Ishikawa (cell line): Measurements from ENCODE around the gene CHST15.

Experiments
- CEBPB ChIP-seq: IDR thresholded peaks from 2 replicates; pipeline ENCODE4 v1.6.1; 2012
- CREB1 ChIP-seq: IDR thresholded peaks from 2 replicates; pipeline ENCODE4 v1.6.1; 2012; ENCODE audit warnings: low read depth
- EGR1 ChIP-seq: IDR thresholded peaks from 2 replicates; pipeline ENCODE4 v1.6.1; 2012
- EP300 ChIP-seq: IDR thresholded peaks from 2 replicates; pipeline ENCODE4 v1.6.1; 2012; ENCODE audit warnings: borderline replicate concordance
- FOXM1 ChIP-seq: IDR thresholded peaks from 2 replicates; pipeline ENCODE4 v1.6.1; 2012; ENCODE audit warnings: low read depth, borderline replicate concordance
- MAX ChIP-seq: IDR thresholded peaks from 2 replicates; pipeline ENCODE4 v1.6.1; 2012
- NFIC ChIP-seq: IDR thresholded peaks from 2 replicates; pipeline ENCODE4 v1.6.1; 2012
- RAD21 ChIP-seq: IDR thresholded peaks from 2 replicates; pipeline ENCODE4 v1.6.1; 2012; ENCODE audit warnings: low read depth
- REST ChIP-seq: IDR thresholded peaks from 2 replicates; pipeline ENCODE4 v1.6.1; 2012; ENCODE audit warnings: low read depth, mild to moderate bottlenecking
- TAF1 ChIP-seq: IDR thresholded peaks from 2 replicates; pipeline ENCODE4 v1.6.1; 2012; ENCODE audit warnings: low read depth, mild to moderate bottlenecking
- TCF12 ChIP-seq: IDR thresholded peaks from 2 replicates; pipeline ENCODE4 v1.6.1; 2012; ENCODE audit warnings: low read depth
- TEAD4 ChIP-seq: IDR thresholded peaks from 2 replicates; pipeline ENCODE4 v1.6.1; 2012
- YY1 ChIP-seq: IDR thresholded peaks from 2 replicates; pipeline ENCODE4 v1.6.1; 2012; ENCODE audit warnings: low read depth
- ZBTB7A ChIP-seq: IDR thresholded peaks from 2 replicates; pipeline ENCODE4 v1.6.1; 2012; ENCODE audit warnings: low read depth
- TF ChIP-seq, protein P1 (sequence below): IDR thresholded peaks from 2 replicates; pipeline ENCODE4 v1.6.1; 2012

Gene CHST15

DNA sequence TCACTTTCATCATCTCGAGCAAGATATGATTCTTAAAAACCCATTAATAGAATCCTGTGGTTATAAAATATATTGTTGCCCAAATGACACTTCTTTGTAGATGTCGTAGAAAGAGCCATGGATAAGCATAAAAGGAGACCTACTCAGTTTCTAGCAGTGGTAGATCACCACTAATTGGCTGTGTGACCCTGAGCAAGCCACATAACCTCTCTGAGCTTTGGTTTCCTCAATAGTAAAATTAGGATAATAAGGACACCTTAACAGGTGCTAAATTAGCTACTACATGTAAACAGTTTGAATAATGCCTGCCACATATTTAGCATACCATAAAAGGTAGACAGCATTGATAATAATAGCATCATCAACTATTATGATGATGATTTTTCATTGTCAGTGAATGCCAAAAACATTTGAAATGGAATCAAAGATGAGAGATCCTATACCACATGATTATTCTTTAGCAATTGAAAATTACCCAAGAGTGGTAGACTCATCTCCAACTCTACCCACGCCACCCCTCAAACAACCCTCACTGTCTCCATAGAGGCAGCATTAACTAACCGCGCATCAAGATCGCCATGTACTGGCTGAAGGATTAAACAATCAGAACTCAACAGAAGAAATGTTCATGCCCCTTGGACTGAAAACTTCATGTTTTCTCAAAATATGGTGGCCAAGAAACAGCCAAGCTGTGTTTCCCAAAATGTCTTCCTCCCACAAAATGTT lies 45.8 kb downstream of the CHST15 start:
- no peak for TF ChIP-seq TCF12
- TF ChIP-seq EGR1 = no peak
- no peak for TF ChIP-seq TEAD4
- no peak for TF ChIP-seq CEBPB
- TF ChIP-seq, protein P1, sequence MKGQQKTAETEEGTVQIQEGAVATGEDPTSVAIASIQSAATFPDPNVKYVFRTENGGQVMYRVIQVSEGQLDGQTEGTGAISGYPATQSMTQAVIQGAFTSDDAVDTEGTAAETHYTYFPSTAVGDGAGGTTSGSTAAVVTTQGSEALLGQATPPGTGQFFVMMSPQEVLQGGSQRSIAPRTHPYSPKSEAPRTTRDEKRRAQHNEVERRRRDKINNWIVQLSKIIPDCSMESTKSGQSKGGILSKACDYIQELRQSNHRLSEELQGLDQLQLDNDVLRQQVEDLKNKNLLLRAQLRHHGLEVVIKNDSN = no peak
- no peak for TF ChIP-seq RAD21
- no peak for TF ChIP-seq CREB1
- TF ChIP-seq MAX = no peak
- no peak for TF ChIP-seq EP300
- no peak for TF ChIP-seq REST
- no peak for TF ChIP-seq NFIC
- TF ChIP-seq ZBTB7A = no peak
- TF ChIP-seq TAF1 = no peak
- no peak for TF ChIP-seq FOXM1
- no peak for TF ChIP-seq YY1

DNA sequence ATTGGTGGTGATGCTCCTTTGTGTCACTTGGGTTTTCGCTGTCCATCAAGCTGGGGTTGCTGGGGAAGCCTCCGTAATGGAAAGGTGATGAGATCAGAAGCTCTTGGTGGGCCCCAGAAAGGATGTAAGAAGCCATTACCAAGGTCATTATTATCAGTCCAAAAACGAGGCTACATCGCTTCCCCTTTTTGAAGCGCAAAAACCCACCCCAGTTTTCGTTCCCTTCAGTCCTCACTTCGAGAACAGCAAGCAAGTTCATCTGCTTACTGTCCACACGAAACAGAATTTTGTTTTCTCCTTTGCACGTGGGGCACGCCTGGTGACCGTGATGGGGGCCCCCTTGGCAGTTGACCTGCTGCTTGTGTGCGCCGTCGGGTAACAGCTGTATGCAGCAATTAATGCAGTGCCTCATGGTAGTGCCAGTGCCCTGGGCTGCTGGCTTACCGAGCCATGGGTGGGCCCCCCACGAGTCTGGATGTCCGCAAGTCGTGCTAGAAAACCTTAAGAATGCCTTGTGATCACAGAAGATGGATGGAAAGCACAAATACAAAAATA lies 47.5 kb downstream of the CHST15 start:
- TF ChIP-seq TCF12 = no peak
- no peak for TF ChIP-seq NFIC
- no peak for TF ChIP-seq RAD21
- TF ChIP-seq CEBPB = no peak
- TF ChIP-seq TEAD4 = no peak
- no peak for TF ChIP-seq FOXM1
- TF ChIP-seq YY1 = no peak
- TF ChIP-seq REST = no peak
- TF ChIP-seq CREB1 = no peak
- TF ChIP-seq, protein P1 = no peak

DNA sequence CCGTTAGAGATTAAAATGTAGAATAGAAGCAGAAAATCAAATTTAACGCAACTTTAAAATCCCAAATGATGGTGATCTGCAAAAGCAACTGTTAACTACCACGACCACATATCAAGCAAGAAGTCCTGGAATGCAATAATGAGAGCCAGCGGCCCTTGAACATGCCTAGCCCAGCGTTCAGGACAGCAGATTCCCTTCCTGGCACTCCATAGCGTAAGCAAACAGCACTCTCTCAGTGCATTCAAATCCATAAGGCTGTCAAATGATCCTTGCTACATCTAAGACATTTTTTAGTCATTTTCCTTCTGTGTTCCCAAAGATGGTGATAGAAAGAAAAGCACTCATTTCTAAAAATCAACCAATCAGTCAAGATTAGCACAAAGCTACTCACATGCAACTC lies 48.1 kb downstream of the CHST15 start:
- TF ChIP-seq MAX (no peak), FOXM1 (no peak), CEBPB (no peak), EGR1 (no peak), EP300 (no peak), ZBTB7A (no peak), REST (no peak)
- TF ChIP-seq, protein P1 = no peak

DNA sequence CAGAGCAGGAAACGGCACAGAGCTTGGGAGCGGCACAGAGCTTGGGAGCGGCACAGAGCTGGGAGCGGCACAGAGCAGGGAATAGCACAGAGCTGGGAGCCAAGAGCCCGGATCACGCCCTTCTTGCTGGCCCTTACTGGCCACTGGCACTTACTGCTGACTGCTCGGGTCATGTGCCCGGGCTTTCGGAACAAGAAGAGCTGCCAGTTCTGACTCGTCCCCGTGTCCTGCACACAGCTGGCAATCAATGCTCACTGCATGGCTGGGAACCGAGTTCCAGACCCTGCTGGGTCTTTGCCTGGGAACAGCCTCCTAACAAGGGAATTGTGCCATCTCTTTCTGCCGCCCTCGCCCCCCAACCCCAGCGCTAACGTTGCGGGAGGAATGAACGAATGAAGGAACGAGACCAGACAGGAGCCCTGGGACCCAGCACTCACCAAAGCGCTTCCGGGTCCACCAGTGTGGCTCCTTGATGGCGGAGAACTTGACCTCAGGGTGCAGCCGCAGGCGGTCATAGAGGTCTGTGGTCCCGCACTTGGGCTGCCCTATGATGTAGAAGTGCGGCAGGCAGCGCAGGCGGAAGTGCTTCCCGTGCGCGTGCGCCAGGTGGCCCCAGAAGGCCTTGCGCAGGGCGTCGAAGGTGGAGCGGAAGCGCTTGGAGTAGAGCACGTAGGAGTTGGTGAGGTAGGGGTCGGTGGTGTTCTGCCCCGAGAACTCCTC lies 49.1 kb downstream of the CHST15 start:
- no peak for TF ChIP-seq MAX
- no peak for TF ChIP-seq TEAD4
- no peak for TF ChIP-seq YY1
- no peak for TF ChIP-seq REST
- no peak for TF ChIP-seq FOXM1
- TF ChIP-seq CEBPB = no peak
